CD4-positive, alpha-beta T cell (primary cell): ENCODE data around the gene PSME1. TPM values are rescaled to one million over a fixed set of nuclear protein-coding genes. Genes with fewer than 3 reads are reported as not detected.

Experiments used
- ATAC-seq: fragments of 200-7000 bp; cut with Tn5 transposase; one replicate; pipeline ENCODE4 v1.10.0; 2022; ENCODE audit warnings: mild to moderate bottlenecking; ENCODE audit not compliant: poor library complexity
- CTCF ChIA-PET: fragments of 350-600 bp; sonication (Branson Sonifier 250); formaldehyde crosslinking; loops from one replicate; lab custom pipeline; 2021; ENCODE audit warnings: antibody characterized with exemption, inconsistent platforms; lab: Charles Lee
- POLR2A ChIA-PET: fragments of 350-600 bp; sonication (Branson Sonifier 250); formaldehyde crosslinking; loops from one replicate; lab custom pipeline; 2021; ENCODE audit warnings: antibody characterized with exemption, inconsistent platforms; lab: Charles Lee
- DNase-seq, 14 experiments: peaks; one replicate each; pipeline ENCODE4 v3.0.0-alpha.2; 2013 to 2020; ENCODE audit warnings: mixed read lengths in 2 of 14
- H3K27ac ChIP-seq, 2 donors: one replicate each; pipeline versions ENCODE4 v1.5.1 to v1.7.0; 2013; ENCODE audit warnings: low read length in 2 of 2, low read depth in 1 of 2, mild to moderate bottlenecking in 1 of 2
- H3K27me3 ChIP-seq, 2 experiments: 1 replicate in 1 of 2; 2 replicates in 1 of 2; pipeline versions ENCODE4 v1.6.1 to v1.7.0; 2013; ENCODE audit warnings: low read length in 2 of 2, control low read depth in 1 of 2, mild to moderate bottlenecking in 1 of 2, moderate library complexity in 1 of 2; ENCODE audit not compliant: insufficient read depth in 2 of 2, control insufficient read depth in 1 of 2
- H3K36me3 ChIP-seq: one replicate; pipeline ENCODE4 v1.6.1; 2013; ENCODE audit warnings: low read length, control low read depth; ENCODE audit not compliant: insufficient read depth
- H3K4me1 ChIP-seq: one replicate; pipeline ENCODE4 v1.6.1; 2013; ENCODE audit warnings: low read length, control low read depth; ENCODE audit not compliant: insufficient read depth
- H3K4me3 ChIP-seq: one replicate; pipeline ENCODE4 v1.5.1; 2013; ENCODE audit warnings: mild to moderate bottlenecking, low read length, moderate library complexity
- H3K9me3 ChIP-seq, 2 experiments: 1 replicate in 1 of 2; 2 replicates in 1 of 2; pipeline versions ENCODE4 v1.6.1 to v1.7.0; 2013; ENCODE audit warnings: low read length in 2 of 2, mild to moderate bottlenecking in 2 of 2, control low read depth in 1 of 2, moderate library complexity in 1 of 2; ENCODE audit not compliant: control insufficient read depth in 1 of 2, insufficient read depth in 1 of 2
- H3K27ac Mint-ChIP-seq: one replicate; pipeline ENCODE4 v1.8.0; 2020; ENCODE audit warnings: mixed read lengths
- H3K27me3 Mint-ChIP-seq: one replicate; pipeline ENCODE4 v1.8.0; 2021; ENCODE audit warnings: mixed read lengths
- H3K36me3 Mint-ChIP-seq: one replicate; pipeline ENCODE4 v1.8.0; 2021; ENCODE audit warnings: low read depth, mixed read lengths
- H3K4me1 Mint-ChIP-seq: one replicate; pipeline ENCODE4 v1.8.0; 2021; ENCODE audit warnings: low read depth, mixed read lengths
- H3K4me3 Mint-ChIP-seq: one replicate; pipeline ENCODE4 v1.8.0; 2020; ENCODE audit warnings: mild to moderate bottlenecking, mixed read lengths
- H3K9me3 Mint-ChIP-seq: one replicate; pipeline ENCODE4 v1.8.0; 2020; ENCODE audit warnings: mixed read lengths
- intact Hi-C, 2 experiments: fragments of 100-400 bp; cut with DNase I in 1 of 2; cut with micrococcal nuclease in 1 of 2; formaldehyde crosslinking; loops; one replicate each; pipeline versions ENCODE4 v1.15.1 to v1.9.0; 2023 to 2025; cut with DNase I, micrococcal nuclease
- total RNA-seq, 174 experiments: library from RNA in 2 of 174; stranded (reverse) in 2 of 174; gene quantifications; one replicate each; pipeline ENCODE4 v1.2.3 and lab custom pipeline; 2021 to 2026
- TF ChIP-seq, protein P1 (sequence below): fragments of 200-600 bp; IDR thresholded peaks from one replicate; pipeline ENCODE4 v1.8.0; 2022; ENCODE audit warnings: antibody characterized with exemption, mild to moderate bottlenecking

Gene PSME1
- total RNA-seq, 2 experiments from 2014 or later = 166 to 171 TPM

DNA sequence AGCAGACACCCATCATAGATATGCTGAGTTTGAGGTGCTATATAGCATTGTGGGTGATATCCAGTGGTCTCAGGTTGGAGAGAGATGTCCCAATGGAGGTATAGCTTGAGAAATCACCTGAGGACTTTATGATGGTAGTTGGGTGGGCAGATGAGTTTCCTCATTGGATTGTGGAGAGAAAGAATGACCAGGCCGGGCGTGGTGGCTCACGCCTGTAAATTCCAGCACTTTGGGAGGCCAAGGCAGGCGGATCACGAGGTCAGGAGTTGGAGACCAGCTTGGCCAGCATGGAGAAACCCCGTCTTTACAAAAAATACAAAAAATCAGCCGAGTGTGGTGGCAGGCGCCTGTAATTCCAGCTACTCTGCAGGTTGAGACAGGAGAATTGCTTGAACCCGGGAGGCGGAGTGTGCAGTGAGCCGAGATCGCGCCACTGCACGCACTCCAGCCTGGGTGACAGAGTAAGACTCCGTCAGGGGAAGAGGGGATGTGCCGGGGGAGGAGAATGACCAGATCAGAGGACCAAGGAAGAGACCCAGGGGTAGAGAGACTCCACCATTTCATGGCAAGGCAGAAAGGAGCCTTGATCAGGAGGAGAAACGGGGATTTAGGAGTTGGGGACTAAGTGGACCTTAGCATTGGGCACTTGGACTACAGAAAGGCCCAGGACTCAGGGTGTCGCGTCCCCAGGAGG lies 42.6 kb upstream of the PSME1 start:
- Mint-ChIP-seq H3K9me3 (no peaks in the 10 kb centered on the region), H3K4me3 (peak overlapping the region; percentile 97), H3K27ac (peak overlapping the region; percentile 90), H3K36me3 (peaks cover 15% of the 10 kb centered on the region), H3K27me3 (no peaks in the 10 kb centered on the region), H3K4me1 (peaks cover 37% of the 10 kb centered on the region)
- H3K27me3 ChIP-seq = no peaks in the 10 kb centered on the region
- H3K4me1 ChIP-seq = peaks cover 29% of the 10 kb centered on the region
- H3K27ac ChIP-seq = peak overlapping the region in 1 of 2 donors; percentile 78
- H3K36me3 ChIP-seq = peaks cover 6% of the 10 kb centered on the region
- H3K9me3 ChIP-seq = no peaks in the 10 kb centered on the region
- TF ChIP-seq, protein P1, sequence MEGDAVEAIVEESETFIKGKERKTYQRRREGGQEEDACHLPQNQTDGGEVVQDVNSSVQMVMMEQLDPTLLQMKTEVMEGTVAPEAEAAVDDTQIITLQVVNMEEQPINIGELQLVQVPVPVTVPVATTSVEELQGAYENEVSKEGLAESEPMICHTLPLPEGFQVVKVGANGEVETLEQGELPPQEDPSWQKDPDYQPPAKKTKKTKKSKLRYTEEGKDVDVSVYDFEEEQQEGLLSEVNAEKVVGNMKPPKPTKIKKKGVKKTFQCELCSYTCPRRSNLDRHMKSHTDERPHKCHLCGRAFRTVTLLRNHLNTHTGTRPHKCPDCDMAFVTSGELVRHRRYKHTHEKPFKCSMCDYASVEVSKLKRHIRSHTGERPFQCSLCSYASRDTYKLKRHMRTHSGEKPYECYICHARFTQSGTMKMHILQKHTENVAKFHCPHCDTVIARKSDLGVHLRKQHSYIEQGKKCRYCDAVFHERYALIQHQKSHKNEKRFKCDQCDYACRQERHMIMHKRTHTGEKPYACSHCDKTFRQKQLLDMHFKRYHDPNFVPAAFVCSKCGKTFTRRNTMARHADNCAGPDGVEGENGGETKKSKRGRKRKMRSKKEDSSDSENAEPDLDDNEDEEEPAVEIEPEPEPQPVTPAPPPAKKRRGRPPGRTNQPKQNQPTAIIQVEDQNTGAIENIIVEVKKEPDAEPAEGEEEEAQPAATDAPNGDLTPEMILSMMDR = no peak
- ChIA-PET POLR2A (interaction anchor here (1.3 to 8.5 kb wide), 11 partner anchors 13 to 149 kb away, joined by 3 to 89 read pairs (median 14); partner anchors contain the start of genes DCAF11, EMC9, IRF9 and NRL), CTCF (interaction anchor here (0.7 to 7.3 kb wide), 3 partner anchors 11 to 149 kb away, joined by 3 to 63 read pairs (median 3); partner anchors contain the start of gene TINF2)
- ATAC-seq = no peak
- H3K4me3 ChIP-seq = peak overlapping the region; percentile 97
- no peak for DNase-seq
- intact Hi-C loops = loop anchor here in 1 of 2 experiments (10.0 kb wide), 1 partner anchor 119 kb away; no protein-coding TSS in a partner anchor

DNA sequence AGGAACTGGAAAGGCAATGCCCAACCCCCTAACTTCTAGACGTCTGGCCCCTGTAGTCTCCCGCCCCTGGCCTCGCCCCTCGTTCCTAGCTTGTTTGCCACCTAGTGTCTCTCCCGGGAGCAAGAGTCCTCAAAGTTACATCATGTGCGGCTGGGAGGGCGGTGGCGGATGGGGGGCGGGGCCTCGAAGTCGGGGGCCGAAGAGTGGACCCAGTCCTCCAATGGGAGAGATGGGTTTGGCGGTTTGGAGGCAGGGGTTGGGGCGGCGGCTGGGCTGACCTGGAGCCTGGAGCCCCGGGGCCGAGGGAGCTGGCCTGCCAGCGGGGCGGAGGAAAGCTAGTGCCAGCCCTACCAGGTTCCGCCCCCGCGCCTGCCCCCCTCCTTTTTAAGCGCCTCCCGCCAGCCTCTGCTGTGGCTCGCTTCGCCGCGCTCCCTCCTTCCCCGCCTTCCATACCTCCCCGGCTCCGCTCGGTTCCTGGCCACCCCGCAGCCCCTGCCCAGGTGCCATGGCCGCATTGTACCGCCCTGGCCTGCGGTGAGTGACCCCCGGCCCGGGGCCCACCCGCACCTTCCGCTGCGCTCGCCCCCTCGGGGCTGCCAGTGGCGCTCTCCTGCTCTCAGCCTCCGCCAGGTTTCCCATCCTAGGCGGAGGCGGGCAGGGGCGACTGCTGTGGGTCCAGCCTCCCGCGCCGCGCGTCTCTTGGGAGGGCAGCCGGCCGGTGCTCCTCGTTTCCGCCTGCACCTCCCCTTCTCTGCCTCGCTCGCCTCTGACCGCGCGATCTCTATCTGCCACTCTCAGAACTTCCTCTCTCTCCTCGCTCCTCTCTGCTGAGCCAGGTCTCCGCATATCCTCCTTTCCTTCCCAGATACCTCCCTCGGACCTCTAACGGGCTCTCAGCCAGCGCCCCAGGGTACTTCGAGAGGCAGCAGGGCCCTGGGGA lies 41.8 kb upstream of the PSME1 start, which contains the start of gene PCK2:
PCK2 (plus strand) TSS at position 411 of the 940 bp plus-strand sequence; CDS start at position 506, 95 bp downstream.
- Histone ChIP-seq H3K27me3 (no peaks in the 10 kb centered on the region), H3K4me1 (peaks cover 29% of the 10 kb centered on the region), H3K4me3 (peak within 1 kb of the TSS; percentile 97), H3K36me3 (peaks cover 13% of the 10 kb centered on the region), H3K27ac (peak within 1 kb of the TSS; percentile 71 to 78), H3K9me3 (no peaks in the 10 kb centered on the region)
- peak within 1 kb of the TSS; percentile 97 for H3K4me3 Mint-ChIP-seq
- H3K9me3 Mint-ChIP-seq = no peaks in the 10 kb centered on the region
- ChIA-PET POLR2A (interaction anchor here (1.1 to 8.5 kb wide), 15 partner anchors 10 to 773 kb away, joined by 3 to 89 read pairs (median 10); partner anchors contain the start of genes CHMP4A, DCAF11, DHRS1 and EMC9), CTCF (interaction anchor here (1.9 to 7.3 kb wide), 2 partner anchors 13 to 14 kb away, joined by 7 to 63 read pairs; no protein-coding TSS in a partner anchor)
- peaks cover 37% of the 10 kb centered on the region for H3K4me1 Mint-ChIP-seq
- H3K27ac Mint-ChIP-seq = peak within 1 kb of the TSS; percentile 90
- intact Hi-C loops = loop anchor here (1.0 to 10.0 kb wide), 4 partner anchors 15 to 119 kb away; no protein-coding TSS in a partner anchor
- peaks cover 15% of the 10 kb centered on the region for H3K36me3 Mint-ChIP-seq
- TF ChIP-seq, protein P1 = no peak
- DNase-seq (peak; percentile 53 to 82 (median 67)), ATAC-seq (peak; percentile 77)
- H3K27me3 Mint-ChIP-seq = no peaks in the 10 kb centered on the region
